HG03066 (cell line): ENCODE data around the gene CD79B.

Experiments used
- ATAC-seq: cut with Tn5 transposase; IDR thresholded peaks from one replicate; pipeline ENCODE4 v1.9.1; 2021; ENCODE audit warnings: low read depth; ENCODE audit not compliant: unreplicated experiment

The CD79B gene

GRCh38 chr17:63931981-63932561 is at the start of gene CD79B:
TSS of gene CD79B (minus strand) at chr17:63932331. CDS start at chr17:63932261, 70 bp downstream.
- peak; percentile 86 for ATAC-seq

GRCh38 chr17:63978272-63979200 is 46.4 kb upstream of the CD79B start:
- no peak for ATAC-seq

GRCh38 chr17:63976702-63977101 is 44.6 kb upstream of the CD79B start:
- no peak for ATAC-seq

- no peak for ATAC-seq
Observed at GRCh38 chr17:63975541-63976092, 43.5 kb upstream of the CD79B start.

- no peak for ATAC-seq
Observed at GRCh38 chr17:63974594-63975192, 42.6 kb upstream of the CD79B start.

- ATAC-seq = no peak
Observed at GRCh38 chr17:63973930-63974593, 41.9 kb upstream of the CD79B start.

- ATAC-seq = no peak
Observed at GRCh38 chr17:63973247-63973646, 41.1 kb upstream of the CD79B start.

GRCh38 chr17:63972796-63973195 is 40.7 kb upstream of the CD79B start, which contains the start of gene SCN4A:
TSS of gene SCN4A (minus strand) at chr17:63972918. CDS start at chr17:63972841, 77 bp downstream.
- no peak for ATAC-seq

- no peak for ATAC-seq
Observed at GRCh38 chr17:63969278-63969677, 37.1 kb upstream of the CD79B start.

- ATAC-seq = no peak
Observed at GRCh38 chr17:63967953-63968352, 35.8 kb upstream of the CD79B start.

- no peak for ATAC-seq
Observed at GRCh38 chr17:63966646-63967264, 34.6 kb upstream of the CD79B start.

- ATAC-seq = no peak
Observed at GRCh38 chr17:63963123-63963522, 31.0 kb upstream of the CD79B start.

- ATAC-seq = no peak
Observed at GRCh38 chr17:63962298-63962744, 30.2 kb upstream of the CD79B start.

- ATAC-seq = no peak
Observed at GRCh38 chr17:63961355-63962212, 29.5 kb upstream of the CD79B start.

GRCh38 chr17:63960430-63960829 is 28.3 kb upstream of the CD79B start:
- ATAC-seq = no peak

- no peak for ATAC-seq
Observed at GRCh38 chr17:63960006-63960405, 27.9 kb upstream of the CD79B start.

GRCh38 chr17:63956296-63956920 is 24.3 kb upstream of the CD79B start:
- no peak for ATAC-seq

GRCh38 chr17:63955791-63956190 is 23.7 kb upstream of the CD79B start:
- no peak for ATAC-seq

- ATAC-seq = no peak
Observed at GRCh38 chr17:63955232-63955631, 23.1 kb upstream of the CD79B start.
